ENCODE results near the gene CREB5.

Gene CREB5

GRCh38 chr7:28668085-28668484, 255.8 kb downstream of the CREB5 start:
- Histone ChIP-seq H3K36me3 (ENCODE audit: control insufficient read depth, insufficient read depth, low read length) (no peaks in the 10 kb centered on the region), H3K4me3 (ENCODE audit: low read depth, low read length) (no peak overlapping the region), H3K27me3 (ENCODE audit: control insufficient read depth, insufficient read depth, low read length) (no peaks in the 10 kb centered on the region), H3K9ac (ENCODE audit: low read depth, low read length) (no peak overlapping the region), H3K4me1 (ENCODE audit: control insufficient read depth, insufficient read depth, low read length) (peaks cover 4% of the 10 kb centered on the region), H3K9me3 (ENCODE audit: control insufficient read depth, insufficient read depth, low read length) (no peaks in the 10 kb centered on the region)

GRCh38 chr7:28669330-28669729, 257.0 kb downstream of the CREB5 start:
- H3K4me3 ChIP-seq (ENCODE audit: low read depth, low read length), result no peak overlapping the region
- H3K27me3 ChIP-seq (ENCODE audit: control insufficient read depth, insufficient read depth, low read length), result no peaks in the 10 kb centered on the region
- no peaks in the 10 kb centered on the region for H3K9me3 ChIP-seq (ENCODE audit: control insufficient read depth, insufficient read depth, low read length)
- H3K36me3 ChIP-seq (ENCODE audit: control insufficient read depth, insufficient read depth, low read length), result no peaks in the 10 kb centered on the region
- peaks cover 4% of the 10 kb centered on the region for H3K4me1 ChIP-seq (ENCODE audit: control insufficient read depth, insufficient read depth, low read length)
- no peak overlapping the region for H3K9ac ChIP-seq (ENCODE audit: low read depth, low read length)

GRCh38 chr7:28671526-28671925, 259.2 kb downstream of the CREB5 start:
- Histone ChIP-seq H3K4me3 (ENCODE audit: low read depth, low read length) (no peak overlapping the region), H3K9ac (ENCODE audit: low read depth, low read length) (no peak overlapping the region), H3K27me3 (ENCODE audit: control insufficient read depth, insufficient read depth, low read length) (no peaks in the 10 kb centered on the region), H3K4me1 (ENCODE audit: control insufficient read depth, insufficient read depth, low read length) (peaks cover 16% of the 10 kb centered on the region), H3K9me3 (ENCODE audit: control insufficient read depth, insufficient read depth, low read length) (no peaks in the 10 kb centered on the region), H3K36me3 (ENCODE audit: control insufficient read depth, insufficient read depth, low read length) (no peaks in the 10 kb centered on the region)

GRCh38 chr7:28672397-28672797, 260.1 kb downstream of the CREB5 start:
- Histone ChIP-seq H3K36me3 (ENCODE audit: control insufficient read depth, insufficient read depth, low read length) (no peaks in the 10 kb centered on the region), H3K9ac (ENCODE audit: low read depth, low read length) (no peak overlapping the region), H3K4me3 (ENCODE audit: low read depth, low read length) (no peak overlapping the region), H3K27me3 (ENCODE audit: control insufficient read depth, insufficient read depth, low read length) (no peaks in the 10 kb centered on the region), H3K4me1 (ENCODE audit: control insufficient read depth, insufficient read depth, low read length) (peaks cover 16% of the 10 kb centered on the region), H3K9me3 (ENCODE audit: control insufficient read depth, insufficient read depth, low read length) (no peaks in the 10 kb centered on the region)

- Histone ChIP-seq H3K27me3 (ENCODE audit: control insufficient read depth, insufficient read depth, low read length) (no peaks in the 10 kb centered on the region), H3K9ac (ENCODE audit: low read depth, low read length) (no peak overlapping the region), H3K36me3 (ENCODE audit: control insufficient read depth, insufficient read depth, low read length) (no peaks in the 10 kb centered on the region), H3K4me3 (ENCODE audit: low read depth, low read length) (no peak overlapping the region), H3K4me1 (ENCODE audit: control insufficient read depth, insufficient read depth, low read length) (peaks cover 16% of the 10 kb centered on the region), H3K9me3 (ENCODE audit: control insufficient read depth, insufficient read depth, low read length) (no peaks in the 10 kb centered on the region)
Observed at GRCh38 chr7:28674359-28674782, 262.1 kb downstream of the CREB5 start.

- H3K36me3 ChIP-seq (ENCODE audit: control insufficient read depth, insufficient read depth, low read length), result no peaks in the 10 kb centered on the region
- H3K9ac ChIP-seq (ENCODE audit: low read depth, low read length), result no peak overlapping the region
- no peaks in the 10 kb centered on the region for H3K27me3 ChIP-seq (ENCODE audit: control insufficient read depth, insufficient read depth, low read length)
- H3K4me1 ChIP-seq (ENCODE audit: control insufficient read depth, insufficient read depth, low read length), result peaks cover 16% of the 10 kb centered on the region
- H3K9me3 ChIP-seq (ENCODE audit: control insufficient read depth, insufficient read depth, low read length), result no peaks in the 10 kb centered on the region
- H3K4me3 ChIP-seq (ENCODE audit: low read depth, low read length), result no peak overlapping the region
Observed at GRCh38 chr7:28675429-28675828, 263.1 kb downstream of the CREB5 start.

- Histone ChIP-seq H3K9ac (ENCODE audit: low read depth, low read length) (no peak overlapping the region), H3K36me3 (ENCODE audit: control insufficient read depth, insufficient read depth, low read length) (no peaks in the 10 kb centered on the region), H3K4me3 (ENCODE audit: low read depth, low read length) (no peak overlapping the region), H3K27me3 (ENCODE audit: control insufficient read depth, insufficient read depth, low read length) (no peaks in the 10 kb centered on the region), H3K4me1 (ENCODE audit: control insufficient read depth, insufficient read depth, low read length) (peaks cover 12% of the 10 kb centered on the region), H3K9me3 (ENCODE audit: control insufficient read depth, insufficient read depth, low read length) (no peaks in the 10 kb centered on the region)
Observed at GRCh38 chr7:28677668-28678067, 265.4 kb downstream of the CREB5 start.

- Histone ChIP-seq H3K27me3 (ENCODE audit: control insufficient read depth, insufficient read depth, low read length) (no peaks in the 10 kb centered on the region), H3K4me1 (ENCODE audit: control insufficient read depth, insufficient read depth, low read length) (peaks cover 12% of the 10 kb centered on the region), H3K9me3 (ENCODE audit: control insufficient read depth, insufficient read depth, low read length) (no peaks in the 10 kb centered on the region), H3K9ac (ENCODE audit: low read depth, low read length) (no peak overlapping the region), H3K36me3 (ENCODE audit: control insufficient read depth, insufficient read depth, low read length) (no peaks in the 10 kb centered on the region), H3K4me3 (ENCODE audit: low read depth, low read length) (no peak overlapping the region)
Observed at GRCh38 chr7:28678431-28678965, 266.2 kb downstream of the CREB5 start.

GRCh38 chr7:28681693-28682310, 269.5 kb downstream of the CREB5 start:
- no peaks in the 10 kb centered on the region for H3K9me3 ChIP-seq (ENCODE audit: control insufficient read depth, insufficient read depth, low read length)

GRCh38 chr7:28682801-28683200, 270.5 kb downstream of the CREB5 start:
- Histone ChIP-seq H3K36me3 (ENCODE audit: control insufficient read depth, insufficient read depth, low read length) (no peaks in the 10 kb centered on the region), H3K4me1 (ENCODE audit: control insufficient read depth, insufficient read depth, low read length) (peaks cover 4% of the 10 kb centered on the region), H3K9me3 (ENCODE audit: control insufficient read depth, insufficient read depth, low read length) (no peaks in the 10 kb centered on the region), H3K4me3 (ENCODE audit: low read depth, low read length) (no peak overlapping the region), H3K27me3 (ENCODE audit: control insufficient read depth, insufficient read depth, low read length) (no peaks in the 10 kb centered on the region), H3K9ac (ENCODE audit: low read depth, low read length) (no peak overlapping the region)

More at GRCh38 chr7:28681693-28682310, 269.5 kb downstream of the CREB5 start:
- no peaks in the 10 kb centered on the region for H3K36me3 ChIP-seq (ENCODE audit: control insufficient read depth, insufficient read depth, low read length)
- H3K27me3 ChIP-seq (ENCODE audit: control insufficient read depth, insufficient read depth, low read length), result no peaks in the 10 kb centered on the region
- peaks cover 3% of the 10 kb centered on the region for H3K4me1 ChIP-seq (ENCODE audit: control insufficient read depth, insufficient read depth, low read length)
- H3K9ac ChIP-seq (ENCODE audit: low read depth, low read length), result no peak overlapping the region
- no peak overlapping the region for H3K4me3 ChIP-seq (ENCODE audit: low read depth, low read length)

GRCh38 chr7:28684650-28685241, 272.4 kb downstream of the CREB5 start:
- Histone ChIP-seq H3K9ac (ENCODE audit: low read depth, low read length) (no peak overlapping the region), H3K4me3 (ENCODE audit: low read depth, low read length) (no peak overlapping the region), H3K36me3 (ENCODE audit: control insufficient read depth, insufficient read depth, low read length) (no peaks in the 10 kb centered on the region), H3K9me3 (ENCODE audit: control insufficient read depth, insufficient read depth, low read length) (no peaks in the 10 kb centered on the region), H3K4me1 (ENCODE audit: control insufficient read depth, insufficient read depth, low read length) (peaks cover 6% of the 10 kb centered on the region), H3K27me3 (ENCODE audit: control insufficient read depth, insufficient read depth, low read length) (no peaks in the 10 kb centered on the region)

GRCh38 chr7:28685242-28685643, 272.9 kb downstream of the CREB5 start:
- no peaks in the 10 kb centered on the region for H3K27me3 ChIP-seq (ENCODE audit: control insufficient read depth, insufficient read depth, low read length)
- no peaks in the 10 kb centered on the region for H3K36me3 ChIP-seq (ENCODE audit: control insufficient read depth, insufficient read depth, low read length)
- H3K4me1 ChIP-seq (ENCODE audit: control insufficient read depth, insufficient read depth, low read length), result peaks cover 6% of the 10 kb centered on the region
- H3K4me3 ChIP-seq (ENCODE audit: low read depth, low read length), result no peak overlapping the region
- no peaks in the 10 kb centered on the region for H3K9me3 ChIP-seq (ENCODE audit: control insufficient read depth, insufficient read depth, low read length)
- no peak overlapping the region for H3K9ac ChIP-seq (ENCODE audit: low read depth, low read length)

Data from iPS-15b (cell line).